ENCODE data around the gene CSTF3. TPM values are rescaled to one million over a fixed set of nuclear protein-coding genes. Genes with fewer than 3 reads are reported as not detected.

Gene CSTF3
- total and polyA plus RNA-seq, 2 experiments from 2014 or later, result 25.8 to 75.5 TPM

- Histone ChIP-seq H3K27ac (no peak overlapping the region), H3K9me3 (ENCODE audit: low read depth) (no peaks in the 10 kb centered on the region), H3K27me3 (no peaks in the 10 kb centered on the region), H3K4me1 (ENCODE audit: low read depth) (no peaks in the 10 kb centered on the region), H3K4me3 (no peak overlapping the region), H3K36me3 (no peaks in the 10 kb centered on the region)
- no peak for TF ChIP-seq CTCF (IDR thresholded peaks at IDR 0.05; ENCODE audit: low read depth, low read length)
- DNase-seq (ENCODE audit: low read depth in 1 of 2, low spot score in 1 of 2), result no peak
Measured at GRCh38 chr11:33194455-33194854, 33.2 kb upstream of the CSTF3 start.

GRCh38 chr11:33191467-33191866 lies 30.2 kb upstream of the CSTF3 start:
- TF ChIP-seq CTCF (IDR thresholded peaks at IDR 0.05; ENCODE audit: low read depth, low read length), result no peak
- Histone ChIP-seq H3K9me3 (ENCODE audit: low read depth) (no peaks in the 10 kb centered on the region), H3K4me3 (no peak overlapping the region), H3K27ac (no peak overlapping the region), H3K4me1 (ENCODE audit: low read depth) (no peaks in the 10 kb centered on the region), H3K27me3 (no peaks in the 10 kb centered on the region), H3K36me3 (no peaks in the 10 kb centered on the region)
- no peak for DNase-seq (ENCODE audit: low read depth in 1 of 2, low spot score in 1 of 2)

- TF ChIP-seq CTCF (IDR thresholded peaks at IDR 0.05; ENCODE audit: low read depth, low read length), result no peak
- Histone ChIP-seq H3K27ac (no peak overlapping the region), H3K4me1 (ENCODE audit: low read depth) (no peaks in the 10 kb centered on the region), H3K36me3 (no peaks in the 10 kb centered on the region), H3K27me3 (no peaks in the 10 kb centered on the region), H3K9me3 (ENCODE audit: low read depth) (no peaks in the 10 kb centered on the region), H3K4me3 (no peak overlapping the region)
- DNase-seq (ENCODE audit: low read depth in 1 of 2, low spot score in 1 of 2), result no peak
Measured at GRCh38 chr11:33187998-33188722, 26.9 kb upstream of the CSTF3 start.

- no peak for DNase-seq (ENCODE audit: low read depth in 1 of 2, low spot score in 1 of 2)
- no peak for TF ChIP-seq CTCF (IDR thresholded peaks at IDR 0.05; ENCODE audit: low read depth, low read length)
- H3K4me3 ChIP-seq, result no peak overlapping the region
- H3K27ac ChIP-seq, result no peak overlapping the region
- H3K9me3 ChIP-seq (ENCODE audit: low read depth), result no peaks in the 10 kb centered on the region
- no peaks in the 10 kb centered on the region for H3K4me1 ChIP-seq (ENCODE audit: low read depth)
- no peaks in the 10 kb centered on the region for H3K36me3 ChIP-seq
- no peaks in the 10 kb centered on the region for H3K27me3 ChIP-seq
Measured at GRCh38 chr11:33185756-33186155, 24.5 kb upstream of the CSTF3 start.

GRCh38 chr11:33182246-33182878 lies 21.1 kb upstream of the CSTF3 start:
- H3K27me3 ChIP-seq, result no peaks in the 10 kb centered on the region
- no peaks in the 10 kb centered on the region for H3K4me1 ChIP-seq (ENCODE audit: low read depth)
- no peak for TF ChIP-seq CTCF (IDR thresholded peaks at IDR 0.05; ENCODE audit: low read depth, low read length)

More at GRCh38 chr11:33182246-33182878, 21.1 kb upstream of the CSTF3 start:
- Histone ChIP-seq H3K36me3 (no peaks in the 10 kb centered on the region), H3K27ac (no peak overlapping the region), H3K4me3 (no peak overlapping the region), H3K9me3 (ENCODE audit: low read depth) (no peaks in the 10 kb centered on the region)
- no peak for DNase-seq (ENCODE audit: low read depth in 1 of 2, low spot score in 1 of 2)
